ENCODE results near the gene MAFB.

Gene MAFB

DNA sequence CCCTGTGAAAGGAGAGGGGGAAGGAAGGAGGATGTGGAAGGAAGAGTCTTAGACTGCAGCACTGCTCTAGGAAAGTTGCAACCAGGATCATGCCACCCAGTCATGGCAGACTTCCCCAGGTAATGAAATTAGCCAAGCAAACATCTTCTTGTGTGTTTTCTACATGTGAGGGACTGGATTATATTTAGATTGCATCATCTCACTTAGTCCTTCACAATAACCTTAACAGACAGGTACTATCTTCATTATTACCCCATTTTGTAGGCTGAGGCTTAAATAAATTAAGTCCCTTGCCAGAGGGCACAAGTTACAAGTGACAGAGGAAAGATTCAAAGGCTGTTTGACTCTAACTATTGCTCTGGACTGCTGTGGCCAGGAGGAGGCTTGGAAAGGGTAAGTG lies 9.7 kb upstream of the MAFB start:
- no peak for DNase-seq

DNA sequence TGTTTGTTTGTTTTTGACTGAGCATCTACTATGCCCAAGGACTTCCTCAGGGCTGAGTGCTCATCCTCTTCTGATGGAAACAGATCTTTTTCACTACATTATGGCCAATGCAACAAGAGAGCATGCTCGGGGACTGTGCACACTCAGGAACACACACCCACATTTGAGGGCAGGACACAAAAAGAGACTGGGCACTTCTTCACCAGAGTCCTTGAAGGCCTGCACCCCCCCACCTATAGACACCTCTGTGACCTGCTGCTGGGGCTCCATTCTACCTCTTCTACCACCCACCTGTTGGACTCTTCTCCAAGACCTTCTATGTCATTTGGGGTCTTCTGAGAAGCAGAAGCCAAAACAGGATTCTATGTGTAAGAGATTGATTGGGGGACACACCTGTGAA lies 9.2 kb upstream of the MAFB start:
- no peak for DNase-seq

DNA sequence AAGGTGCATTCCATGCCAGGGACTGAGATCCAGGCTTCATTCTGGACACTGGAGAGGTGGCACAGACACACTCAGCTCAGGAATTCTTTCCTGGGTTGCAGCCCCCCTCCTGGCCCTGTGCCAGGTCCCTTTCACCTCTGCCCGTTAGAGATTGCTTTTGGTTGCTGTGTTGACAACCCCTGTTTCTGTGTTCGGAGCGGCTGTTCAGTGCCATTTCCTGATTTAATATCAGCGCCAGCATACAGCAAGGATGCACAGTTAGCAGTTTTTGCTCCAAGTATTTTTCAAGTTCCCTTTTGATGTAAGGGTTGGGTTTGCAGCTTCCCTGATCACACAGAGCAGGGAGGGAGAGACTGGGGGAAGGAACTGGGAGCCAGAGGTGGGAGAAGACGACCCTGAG lies 8.5 kb upstream of the MAFB start:
- DNase-seq = no peak

DNA sequence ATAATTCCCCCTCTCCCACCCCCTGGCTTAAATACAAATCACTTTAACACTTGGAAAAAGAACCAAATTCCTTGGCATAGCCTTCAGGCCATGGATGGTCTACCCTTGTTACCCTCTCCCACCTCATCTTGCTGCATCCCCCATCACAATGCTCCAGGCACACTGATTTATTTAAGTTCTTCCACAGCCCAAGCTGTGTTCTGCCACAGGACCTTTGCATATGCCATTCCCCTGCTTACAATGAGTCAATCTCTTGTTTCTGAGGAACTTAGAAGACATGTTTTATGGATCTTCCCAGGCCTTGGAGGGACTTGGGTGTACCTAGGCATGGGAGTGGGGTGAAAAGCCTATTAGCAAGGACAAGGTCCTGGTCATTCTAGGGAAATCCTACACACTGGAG lies 6.2 kb upstream of the MAFB start:
- no peak for DNase-seq

DNA sequence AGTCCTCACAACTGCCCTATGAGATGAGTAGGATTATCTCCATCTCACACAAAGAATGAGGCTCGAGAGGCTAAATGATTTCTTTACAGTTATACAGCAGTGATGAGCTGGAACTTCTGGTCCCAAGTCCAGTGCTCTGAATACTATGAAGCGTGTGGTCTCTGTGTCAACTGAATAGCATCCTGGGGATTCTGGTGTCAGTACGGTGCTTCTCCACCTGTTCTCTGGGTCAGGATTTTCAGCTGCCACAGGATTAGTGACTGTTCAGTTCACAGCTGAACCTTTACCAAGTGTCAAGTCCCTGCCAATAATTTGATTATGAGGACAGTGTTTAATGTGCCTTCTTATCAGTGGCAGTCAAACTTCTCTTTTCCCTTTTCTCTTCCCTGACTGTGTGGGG lies 5.2 kb upstream of the MAFB start:
- DNase-seq = no peak

DNA sequence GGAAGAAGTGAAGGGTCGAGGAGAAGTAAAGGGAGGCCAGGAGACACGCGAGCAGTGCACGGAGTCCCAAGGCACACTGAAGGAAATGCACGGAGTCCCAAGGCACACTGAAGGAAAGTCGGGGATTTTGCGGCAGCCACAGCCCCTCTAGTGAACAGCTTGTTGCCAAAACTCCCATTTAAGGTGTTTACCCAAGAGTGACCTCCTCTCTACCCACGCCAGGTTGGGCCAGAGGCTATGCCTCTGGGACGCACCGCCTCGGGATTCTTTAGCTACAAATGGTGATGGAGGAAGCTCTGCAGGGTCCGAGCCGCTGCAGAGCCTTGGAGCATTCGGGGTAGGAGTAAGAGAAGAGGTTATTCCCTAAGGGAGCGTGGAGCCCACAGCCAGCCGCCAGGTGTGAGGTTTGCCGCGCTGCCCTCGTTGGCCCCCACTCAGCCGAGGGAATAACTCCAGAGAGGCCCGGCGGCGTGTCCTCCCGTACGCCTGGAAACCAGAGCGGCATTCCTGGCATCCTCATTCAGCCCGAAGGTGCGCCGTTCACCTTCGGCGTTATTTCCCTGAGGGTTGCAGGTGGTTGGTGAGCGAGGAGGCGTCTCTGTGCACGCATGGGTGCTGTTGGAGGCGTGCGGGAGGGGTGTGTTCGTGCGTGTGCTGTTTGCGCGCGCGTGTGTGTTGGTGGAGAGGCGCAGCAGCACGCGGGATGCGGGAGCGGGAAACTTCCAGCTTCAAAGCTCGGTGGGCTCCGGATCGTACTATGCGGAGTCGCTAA lies 3.4 kb upstream of the MAFB start:
- no peak for DNase-seq

DNA sequence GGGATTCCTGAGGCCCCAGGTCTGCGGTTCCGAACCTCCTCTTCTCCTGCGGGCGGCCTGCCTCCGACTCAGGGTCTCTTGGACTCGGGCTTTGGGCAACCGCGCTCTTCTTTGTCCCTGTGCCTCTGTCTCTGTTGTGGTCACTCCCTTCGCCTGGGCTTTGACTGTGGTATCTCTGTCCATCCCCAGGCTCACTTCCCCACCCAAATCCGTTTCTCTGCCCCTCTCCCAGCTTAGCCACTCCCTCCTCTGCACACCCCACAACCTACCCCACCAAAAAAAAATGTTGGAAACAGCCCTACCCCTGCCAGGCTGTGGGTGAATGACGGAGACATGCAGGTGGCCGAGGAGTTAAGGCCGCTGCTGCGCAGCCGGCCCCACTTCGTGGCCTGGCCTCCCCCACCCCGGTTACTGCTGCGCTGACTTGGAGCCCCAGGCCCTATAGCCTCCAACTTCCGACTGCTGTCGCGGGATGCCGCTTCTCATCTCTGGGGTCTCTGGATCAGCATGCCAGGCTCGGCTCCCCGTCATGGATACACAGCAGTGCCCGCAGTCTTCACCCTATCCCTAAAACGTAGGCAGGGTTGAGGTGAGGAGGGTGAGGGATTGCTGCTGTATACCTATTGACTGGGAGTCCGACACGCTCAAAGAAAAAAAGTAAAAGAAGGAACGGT lies 2.7 kb upstream of the MAFB start:
- no peak for DNase-seq

DNA sequence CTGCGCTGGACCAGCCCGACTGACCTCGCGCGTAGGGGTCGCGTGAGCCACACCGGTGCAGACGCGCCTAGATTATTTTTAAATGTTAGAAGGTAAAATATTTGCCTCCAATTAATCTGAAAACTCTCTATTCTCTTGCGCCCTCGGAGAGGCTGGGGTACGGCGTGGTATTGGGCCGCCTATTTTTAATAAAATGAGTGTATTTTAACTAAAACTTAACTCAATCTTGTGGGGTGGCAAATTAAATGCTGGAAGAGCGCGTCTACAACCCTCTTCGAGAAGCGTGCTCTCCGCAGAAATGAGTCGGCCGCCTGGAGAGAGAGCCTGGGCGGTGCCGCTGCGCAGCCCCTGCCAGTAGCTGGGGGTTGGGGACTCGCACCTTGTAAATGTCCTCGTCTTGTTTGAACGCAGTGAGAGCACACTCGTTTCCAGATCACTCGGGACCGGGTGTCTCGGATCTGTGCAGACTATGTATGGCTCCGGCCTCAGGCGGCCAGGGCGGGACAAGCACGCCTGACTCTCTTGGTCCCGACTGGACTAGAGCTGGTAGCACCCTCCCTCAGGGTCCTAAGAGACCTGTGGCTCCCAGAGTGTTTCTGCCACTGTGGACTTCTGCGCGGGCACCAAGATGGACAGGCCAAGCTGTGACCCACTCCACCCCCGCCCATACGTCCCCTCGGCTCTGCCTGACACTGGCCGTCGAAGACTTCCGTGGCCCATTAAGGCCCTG lies 2.0 kb upstream of the MAFB start:
- no peak for DNase-seq

DNA sequence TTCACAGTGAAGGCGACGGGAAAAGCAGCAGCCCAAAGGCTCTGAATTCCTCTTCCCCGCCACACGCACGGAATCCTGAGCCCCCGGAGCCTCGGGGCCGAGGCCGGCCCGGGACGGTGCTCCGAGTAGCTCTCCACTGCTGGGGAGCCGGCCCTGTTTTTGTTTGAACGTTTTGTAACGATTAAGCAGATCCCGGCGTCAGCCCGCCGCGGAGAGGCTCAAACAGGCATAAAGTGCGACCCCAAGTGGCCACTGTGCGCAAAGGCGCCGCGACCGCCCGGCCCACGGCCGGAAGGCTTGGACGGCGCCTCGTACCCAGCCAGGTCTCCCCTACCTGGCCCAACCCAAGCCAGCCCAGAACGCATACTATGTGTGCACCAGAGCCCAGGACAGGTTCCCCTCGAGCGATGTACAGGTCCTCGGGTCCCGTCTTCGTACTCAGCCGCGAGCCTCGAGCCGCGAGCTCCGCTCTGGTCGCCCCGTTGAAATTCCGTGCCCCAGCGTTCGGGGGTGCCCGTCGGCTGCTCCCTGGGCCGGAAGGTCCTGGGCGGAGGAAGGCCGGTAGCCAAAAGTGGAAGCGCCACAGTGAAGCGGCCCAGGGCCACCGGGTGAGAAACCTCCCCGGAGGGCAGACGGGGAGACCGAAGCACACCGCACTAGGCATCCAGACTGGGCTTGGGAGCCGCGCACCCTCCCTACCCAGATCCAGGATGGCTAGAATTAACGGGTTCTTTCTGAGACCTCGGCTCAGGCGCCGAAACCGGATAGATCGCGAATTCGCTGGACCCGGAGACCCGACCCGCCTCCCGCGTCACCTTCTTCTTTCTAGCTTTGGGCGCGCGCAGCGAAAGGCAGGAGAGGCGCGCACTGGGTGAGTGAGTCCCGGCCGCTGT lies 1.2 kb upstream of the MAFB start:
- DNase-seq = peak; percentile 27

DNA sequence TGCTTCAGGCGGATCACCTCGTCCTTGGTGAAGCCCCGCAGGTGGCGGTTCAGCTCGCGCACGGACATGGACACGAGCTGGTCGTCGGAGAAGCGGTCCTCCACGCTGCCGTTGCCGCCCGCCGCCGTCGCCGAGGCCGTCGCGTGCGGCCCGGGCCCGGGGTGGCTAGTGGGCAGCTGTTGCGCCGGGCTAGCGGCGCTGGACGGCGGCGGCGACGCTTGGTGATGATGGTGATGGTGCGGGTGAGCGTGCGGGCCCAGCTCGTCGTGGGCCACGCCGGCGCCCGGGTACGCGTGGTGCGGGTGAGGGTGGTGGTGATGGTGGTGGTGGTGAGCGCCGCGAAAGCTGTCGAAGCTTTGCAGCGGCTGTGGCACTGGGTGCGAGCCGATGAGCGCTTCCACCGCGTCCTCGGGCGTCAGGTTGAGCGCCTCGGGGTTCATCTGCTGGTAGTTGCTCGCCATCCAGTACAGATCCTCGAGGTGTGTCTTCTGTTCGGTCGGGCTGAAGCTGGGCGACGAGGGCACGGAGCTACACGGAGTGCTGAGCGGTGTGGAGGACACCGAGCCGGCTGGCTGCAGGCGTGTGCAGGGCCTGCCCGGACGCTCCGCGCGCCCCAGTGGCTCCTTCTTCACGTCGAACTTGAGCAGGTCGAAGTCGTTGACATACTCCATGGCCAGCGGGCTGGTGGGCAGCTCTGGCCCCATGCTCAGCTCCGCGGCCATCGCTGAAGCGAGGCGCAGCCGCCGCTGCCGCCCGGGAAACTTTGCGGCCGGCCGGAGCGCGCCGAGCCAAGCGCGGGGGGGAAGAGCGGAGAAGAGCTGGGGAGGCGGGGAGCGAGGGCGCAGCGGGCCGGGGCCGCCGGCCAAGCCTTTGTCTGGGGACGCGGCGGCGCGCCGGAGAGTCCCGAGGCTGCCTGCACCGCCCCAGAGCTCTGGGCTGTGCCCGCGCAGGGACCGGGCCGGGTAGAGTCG lies 622 bp downstream of the MAFB start:
- DNase-seq = no peak

DNA sequence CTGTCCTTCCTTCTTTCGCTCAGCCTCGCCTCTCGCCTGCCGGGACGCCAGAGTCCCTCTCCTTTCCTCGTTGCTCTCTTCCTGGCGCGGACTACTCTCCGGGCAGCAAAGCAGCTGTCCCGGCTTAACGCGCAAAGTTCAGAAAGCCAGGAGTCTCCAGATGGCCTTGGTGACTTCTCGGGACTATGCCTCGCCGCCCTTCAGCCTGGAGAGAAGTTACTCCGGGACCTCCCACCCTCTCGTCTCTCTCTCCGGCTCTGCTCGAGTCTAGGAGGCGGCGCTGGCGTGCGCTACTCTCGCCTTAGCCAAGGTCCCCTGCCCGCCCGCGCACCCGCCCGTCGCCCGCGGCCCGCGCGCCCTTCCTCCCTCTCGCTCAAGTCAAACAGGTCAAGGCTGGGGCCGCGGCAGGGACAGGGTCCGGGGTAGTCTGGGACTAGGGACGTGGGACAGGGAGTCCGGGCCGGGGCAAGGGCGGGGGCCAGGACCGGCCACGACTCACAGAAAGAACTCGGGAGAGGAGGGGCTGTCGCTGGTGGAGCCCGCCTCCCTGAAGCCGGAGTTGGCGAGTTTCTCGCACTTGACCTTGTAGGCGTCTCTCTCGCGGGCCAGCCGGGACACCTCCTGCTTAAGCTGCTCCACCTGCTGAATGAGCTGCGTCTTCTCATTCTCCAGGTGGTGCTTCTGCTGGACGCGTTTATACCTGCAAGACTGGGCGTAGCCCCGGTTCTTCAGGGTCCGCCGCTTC lies 1.5 kb downstream of the MAFB start:
- DNase-seq = no peak

DNA sequence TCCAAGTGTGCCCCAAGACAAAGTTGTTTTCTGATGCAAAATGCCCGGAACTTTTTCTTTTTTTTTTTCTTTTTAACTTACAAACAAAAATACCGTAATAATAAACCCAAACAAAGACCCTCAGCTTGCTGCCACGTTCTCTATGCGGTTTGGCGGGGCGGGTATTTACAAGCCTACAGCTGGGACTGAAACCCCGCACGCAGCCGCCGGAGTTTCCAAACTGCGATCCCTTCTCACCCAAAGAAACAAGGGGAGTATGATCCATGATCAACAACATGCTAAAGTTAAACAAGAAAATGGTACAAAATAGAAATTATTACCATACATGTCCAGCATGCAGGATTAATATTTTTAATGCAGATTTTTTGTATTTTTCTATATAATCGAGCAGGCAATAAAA lies 2.1 kb downstream of the MAFB start:
- no peak for DNase-seq

DNA sequence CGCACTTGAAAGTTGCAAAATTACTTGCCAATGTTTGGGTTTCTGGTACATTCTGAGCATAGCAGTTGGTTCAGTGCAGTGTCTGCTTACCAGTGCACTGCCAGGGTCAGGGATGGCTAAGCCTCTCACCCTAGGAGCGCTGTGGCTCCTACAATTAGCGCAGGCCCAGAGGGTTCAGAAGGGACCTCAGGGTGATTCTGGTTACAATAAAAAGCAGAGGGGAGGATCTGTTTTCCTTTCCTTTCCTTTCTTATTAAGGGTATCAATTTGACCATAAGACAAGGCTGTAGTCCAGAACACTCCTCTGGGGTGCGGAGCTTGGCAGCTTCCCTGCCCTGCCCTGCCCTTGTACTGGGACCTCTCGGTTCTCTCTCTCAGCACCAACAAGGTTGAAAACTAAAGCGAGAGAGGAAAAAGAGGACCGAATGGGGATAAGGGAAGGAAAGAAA lies 2.6 kb downstream of the MAFB start:
- no peak for DNase-seq

DNA sequence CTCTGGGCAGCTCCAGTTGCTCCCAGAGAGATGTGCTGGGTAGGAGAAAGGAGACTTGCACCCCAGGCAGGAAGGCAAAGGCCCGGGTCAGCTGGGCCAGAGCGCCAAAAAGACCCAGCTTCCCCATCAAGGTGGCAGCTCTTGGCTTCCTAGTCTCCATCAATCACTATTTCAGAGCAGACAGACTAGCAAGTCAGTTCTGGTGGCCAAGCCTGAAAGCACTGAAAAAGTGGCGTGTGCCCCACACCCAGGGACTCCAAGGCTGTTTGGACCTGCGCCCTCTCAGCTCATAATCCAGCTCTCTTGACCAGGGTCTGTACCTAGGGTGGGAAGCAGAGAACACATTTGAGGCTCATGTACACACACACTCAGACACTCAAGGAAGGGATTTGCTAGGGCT lies 3.7 kb downstream of the MAFB start:
- no peak for DNase-seq

DNA sequence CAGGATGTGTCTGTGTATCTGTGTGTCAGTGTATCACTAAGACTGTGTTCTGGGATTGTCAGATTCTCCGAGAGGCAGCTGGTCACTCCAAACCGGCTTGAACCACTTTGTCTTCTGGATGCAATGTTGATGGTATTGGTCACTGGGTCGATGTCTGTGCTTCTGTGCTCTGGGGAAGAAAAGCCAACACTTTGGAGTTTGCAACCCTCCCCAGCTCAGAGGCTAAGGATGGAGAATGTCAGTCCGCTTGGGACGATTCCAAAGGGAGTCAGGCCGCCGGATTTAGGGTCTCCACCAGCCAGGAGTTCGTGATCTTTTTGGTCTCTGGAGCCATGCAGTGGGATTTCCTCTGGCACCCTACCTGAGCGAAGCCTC lies 5.2 kb downstream of the MAFB start:
- no peak for DNase-seq

DNA sequence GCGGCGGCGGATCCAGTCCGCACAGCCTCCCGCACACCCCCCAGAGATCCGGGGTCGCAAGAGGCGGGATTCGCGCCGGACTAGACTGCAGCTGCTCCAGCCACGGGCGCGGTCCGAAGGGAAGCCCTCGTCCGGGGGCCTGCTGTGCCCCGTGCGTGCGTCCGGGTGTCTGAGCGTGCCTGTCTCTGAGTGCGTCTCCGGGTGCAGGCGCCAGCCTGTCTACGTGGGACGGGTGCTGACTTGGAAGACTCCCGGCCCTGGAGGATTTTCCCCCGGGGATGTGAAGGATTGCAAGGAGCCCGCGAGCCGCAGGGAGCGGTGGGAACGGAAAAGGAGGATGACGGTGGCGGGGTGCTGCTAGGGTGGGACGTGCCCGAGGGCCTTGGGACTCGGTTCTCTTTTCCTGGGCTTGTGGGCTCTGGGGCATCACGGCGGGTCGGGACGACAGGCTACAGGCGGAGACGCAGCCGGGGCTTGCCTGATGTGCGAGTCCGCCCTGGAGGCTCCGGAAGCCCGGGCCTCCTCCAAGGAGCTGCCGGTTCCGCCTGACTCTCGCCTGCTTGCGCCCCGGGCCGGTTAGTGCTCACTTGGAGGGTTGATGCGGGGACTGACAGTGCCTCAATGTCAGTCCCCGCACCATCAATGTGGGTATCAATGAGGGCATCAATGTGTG lies 5.7 kb downstream of the MAFB start:
- no peak for DNase-seq

DNA sequence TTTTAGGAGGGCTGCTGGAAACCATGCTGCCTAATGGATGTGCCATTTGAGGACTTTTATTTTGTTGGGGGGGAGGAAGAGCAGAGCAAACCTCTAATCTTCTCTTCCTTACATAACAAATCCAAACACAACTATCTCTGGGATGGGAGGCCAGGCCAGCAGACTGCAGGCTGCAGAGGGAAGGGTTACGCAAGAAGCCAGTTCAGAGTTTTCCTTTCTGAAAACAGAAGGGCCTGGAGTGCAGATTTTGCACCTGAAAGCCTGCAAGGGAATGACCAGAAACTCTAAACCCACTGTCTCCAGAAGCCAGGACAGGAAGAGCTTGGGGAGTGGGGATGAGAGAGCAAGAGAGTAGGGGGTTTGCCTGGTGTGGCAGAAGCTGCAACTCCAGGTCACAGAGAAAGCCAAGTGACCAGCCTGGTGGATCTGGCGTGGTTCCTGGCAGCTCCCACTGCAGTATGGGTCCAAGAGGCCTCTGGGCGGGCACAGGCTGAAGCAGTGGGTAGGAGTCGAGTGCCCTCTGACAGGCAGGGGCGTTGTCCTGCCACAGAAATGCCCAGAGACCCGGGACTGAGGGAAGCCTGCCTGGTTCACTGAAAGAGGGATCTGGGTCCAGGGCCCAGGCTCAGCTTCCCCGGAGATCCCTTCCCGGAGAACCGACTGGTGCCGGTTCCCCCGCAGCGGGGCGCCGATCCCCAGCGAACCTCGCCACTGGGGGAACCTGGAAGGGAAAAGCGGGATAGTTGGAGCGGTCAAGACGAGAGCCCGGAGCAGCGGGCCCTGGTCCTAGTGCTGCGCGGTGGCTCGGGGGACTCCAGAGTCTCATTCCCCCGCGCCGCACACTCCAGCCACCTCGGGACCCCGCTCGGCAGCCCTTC lies 6.7 kb downstream of the MAFB start:
- no peak for DNase-seq

DNA sequence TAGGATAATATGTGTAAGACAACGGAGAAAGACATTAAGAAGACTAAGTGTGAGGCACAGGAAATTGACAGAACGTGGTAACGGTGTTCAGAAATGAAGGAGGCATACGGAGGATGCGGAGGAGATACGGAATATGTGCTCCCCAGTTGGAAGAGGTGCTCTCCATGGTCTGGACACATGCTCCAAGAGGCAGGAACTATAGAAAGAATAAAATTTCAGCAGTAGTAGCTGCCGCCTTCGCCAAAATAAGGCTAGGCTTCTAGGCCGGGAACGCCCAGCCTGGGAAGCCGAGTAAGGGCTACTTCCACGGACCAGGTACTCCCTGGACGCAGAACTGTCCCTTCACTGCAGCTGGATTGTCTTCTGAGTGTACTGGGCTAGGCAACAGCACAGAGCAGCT lies 7.4 kb downstream of the MAFB start:
- DNase-seq = no peak

DNA sequence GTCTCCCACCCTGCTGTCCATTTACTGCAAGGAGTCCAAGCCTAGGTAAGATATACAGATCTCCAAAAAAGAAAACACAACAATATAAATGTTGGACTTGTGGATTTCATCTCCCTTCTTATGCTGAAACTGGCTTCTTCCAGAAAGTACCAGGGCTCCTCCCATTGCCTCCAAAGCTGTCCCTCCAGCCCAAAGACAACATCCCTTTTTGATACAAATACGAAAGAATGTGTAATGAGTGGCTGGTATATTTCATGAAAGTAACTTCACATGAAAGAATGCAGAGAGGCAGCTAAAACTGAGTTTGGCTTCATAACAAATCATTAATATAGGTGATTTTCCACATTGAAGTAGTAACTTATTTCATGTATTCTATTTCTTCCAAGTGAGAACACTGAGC lies 7.9 kb downstream of the MAFB start:
- no peak for DNase-seq
